ENCODE measurements around the gene MAJIN. TPM values are rescaled to one million over a fixed set of nuclear protein-coding genes. Genes with fewer than 3 reads are reported as not detected.

MAJIN gene
- polyA plus RNA-seq, 3 donors = not detected

GRCh38 chr11:64970731-64971151, 1.2 kb downstream of the MAJIN start:
- intact Hi-C loops (cut with micrococcal nuclease) = no loop called here
- 93% methylated on average over 3 of the region's 8 CpGs for WGBS (ENCODE audit: insufficient coverage)
- peaks cover 16% of the 10 kb centered on the region for H3K4me1 Mint-ChIP-seq
- no peaks in the 10 kb centered on the region for H3K36me3 ChIP-seq (replicated peaks in 1 of 2; ENCODE audit: control insufficient read depth in 1 of 2, insufficient read depth in 2 of 2, low read length in 2 of 2)
- H4K20me1 ChIP-seq (ENCODE audit: insufficient read depth, low read length) = no peaks in the 10 kb centered on the region
- H3K27ac ChIP-seq (ENCODE audit: low read depth in 1 of 2, low read length in 2 of 2) = no peak overlapping the region
- no peaks in the 10 kb centered on the region for H3K36me3 Mint-ChIP-seq
- no peak overlapping the region for H2AFZ ChIP-seq (ENCODE audit: insufficient read depth, low read depth, low read length, poor library complexity, severe bottlenecking)
- peak overlapping the region in 2 of 7 donors; percentile 32 to 44 for H3K27ac Mint-ChIP-seq
- no peak for DNase-seq
- H3K4me3 ChIP-seq (replicated peaks in 1 of 3; ENCODE audit: low read depth in 2 of 3, low read length in 3 of 3) = no peak overlapping the region
- no peak for TF ChIP-seq CTCF (IDR thresholded peaks at IDR 0.05)
- H3K9ac ChIP-seq (ENCODE audit: insufficient read depth, low read length, poor library complexity, severe bottlenecking) = no peak overlapping the region
- H3K9me3 Mint-ChIP-seq = peaks cover 0 to 3% (median 0%) of the 10 kb centered on the region in 7 donors
- H3K4me3 Mint-ChIP-seq = peak overlapping the region; percentile 31 to 65
- no peaks in the 10 kb centered on the region for H3K79me2 ChIP-seq (ENCODE audit: insufficient read depth, low read length)
- H3K4me2 ChIP-seq (replicated peaks; ENCODE audit: extremely low read depth, low read length, poor library complexity, severe bottlenecking) = no peak overlapping the region
- H3K27me3 Mint-ChIP-seq (ENCODE audit: low read depth in 3 of 3) = peaks cover 30 to 44% (median 41%) of the 10 kb centered on the region in 3 donors
- peaks cover 12% of the 10 kb centered on the region in 2 donors for H3K4me1 ChIP-seq (ENCODE audit: control insufficient read depth in 1 of 2, insufficient read depth in 2 of 2, low read length in 2 of 2)
- peaks cover 2 to 24% of the 10 kb centered on the region in 2 donors for H3K27me3 ChIP-seq (ENCODE audit: control insufficient read depth in 2 of 2, insufficient read depth in 2 of 2, low read length in 2 of 2)
- H3K9me3 ChIP-seq (replicated peaks in 1 of 2; ENCODE audit: control insufficient read depth in 1 of 2, insufficient read depth in 1 of 2, low read length in 2 of 2) = no peaks in the 10 kb centered on the region

DNA sequence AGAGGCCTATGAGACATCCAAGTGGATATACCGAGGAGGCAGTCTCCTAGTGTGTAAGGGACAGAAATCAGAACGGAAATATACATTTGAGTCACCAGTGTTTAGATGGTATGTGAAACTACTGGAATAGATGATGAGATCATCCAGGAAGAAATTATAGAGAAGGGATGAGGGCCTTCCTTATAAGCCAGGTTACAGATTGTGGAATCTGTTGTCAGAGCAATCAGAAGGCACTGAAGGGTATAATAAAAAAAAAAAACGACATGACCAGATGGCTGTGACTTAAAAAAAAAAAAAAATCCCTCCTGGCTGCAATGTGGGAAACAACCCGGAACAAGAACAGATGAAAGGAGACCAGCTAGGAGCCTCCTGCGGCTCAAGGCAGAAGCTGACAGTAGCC, 2.7 kb downstream of the MAJIN start:
- 94% methylated on average over 2 of the region's 5 CpGs for WGBS (ENCODE audit: insufficient coverage)
- no peak overlapping the region for H2AFZ ChIP-seq (ENCODE audit: insufficient read depth, low read depth, low read length, poor library complexity, severe bottlenecking)
- peaks cover 17 to 22% of the 10 kb centered on the region in 2 donors for H3K4me1 ChIP-seq (ENCODE audit: control insufficient read depth in 1 of 2, insufficient read depth in 2 of 2, low read length in 2 of 2)
- no peak overlapping the region for H3K27ac ChIP-seq (ENCODE audit: low read depth in 1 of 2, low read length in 2 of 2)
- H3K79me2 ChIP-seq (ENCODE audit: insufficient read depth, low read length) = no peaks in the 10 kb centered on the region
- H4K20me1 ChIP-seq (ENCODE audit: insufficient read depth, low read length) = no peaks in the 10 kb centered on the region
- intact Hi-C loops (cut with micrococcal nuclease) = no loop called here
- no peak overlapping the region for H3K4me2 ChIP-seq (replicated peaks; ENCODE audit: extremely low read depth, low read length, poor library complexity, severe bottlenecking)
- peaks cover 2 to 24% of the 10 kb centered on the region in 2 donors for H3K27me3 ChIP-seq (ENCODE audit: control insufficient read depth in 2 of 2, insufficient read depth in 2 of 2, low read length in 2 of 2)
- H3K9me3 Mint-ChIP-seq = peaks cover 0 to 3% (median 0%) of the 10 kb centered on the region in 7 donors
- no peak overlapping the region for H3K27ac Mint-ChIP-seq
- no peak overlapping the region for H3K4me3 Mint-ChIP-seq
- peaks cover 26 to 42% (median 35%) of the 10 kb centered on the region in 3 donors for H3K27me3 Mint-ChIP-seq (ENCODE audit: low read depth in 3 of 3)
- H3K4me1 Mint-ChIP-seq = peaks cover 22% of the 10 kb centered on the region
- H3K36me3 ChIP-seq (replicated peaks in 1 of 2; ENCODE audit: control insufficient read depth in 1 of 2, insufficient read depth in 2 of 2, low read length in 2 of 2) = no peaks in the 10 kb centered on the region
- H3K9ac ChIP-seq (ENCODE audit: insufficient read depth, low read length, poor library complexity, severe bottlenecking) = no peak overlapping the region
- no peaks in the 10 kb centered on the region for H3K9me3 ChIP-seq (replicated peaks in 1 of 2; ENCODE audit: control insufficient read depth in 1 of 2, insufficient read depth in 1 of 2, low read length in 2 of 2)
- no peak overlapping the region for H3K4me3 ChIP-seq (replicated peaks in 1 of 3; ENCODE audit: low read depth in 2 of 3, low read length in 3 of 3)
- H3K36me3 Mint-ChIP-seq = no peaks in the 10 kb centered on the region
- no peak for TF ChIP-seq CTCF (IDR thresholded peaks at IDR 0.05)
- no peak for DNase-seq
